ENCODE data around the gene KCNK5. TPM values are rescaled to one million over a fixed set of nuclear protein-coding genes. Genes with fewer than 3 reads are reported as not detected.

Gene KCNK5
- total and polyA plus RNA-seq, 7 experiments from 2014 or later = 0.20 to 9.6 (median 0.29) TPM; not detected in 3

DNA sequence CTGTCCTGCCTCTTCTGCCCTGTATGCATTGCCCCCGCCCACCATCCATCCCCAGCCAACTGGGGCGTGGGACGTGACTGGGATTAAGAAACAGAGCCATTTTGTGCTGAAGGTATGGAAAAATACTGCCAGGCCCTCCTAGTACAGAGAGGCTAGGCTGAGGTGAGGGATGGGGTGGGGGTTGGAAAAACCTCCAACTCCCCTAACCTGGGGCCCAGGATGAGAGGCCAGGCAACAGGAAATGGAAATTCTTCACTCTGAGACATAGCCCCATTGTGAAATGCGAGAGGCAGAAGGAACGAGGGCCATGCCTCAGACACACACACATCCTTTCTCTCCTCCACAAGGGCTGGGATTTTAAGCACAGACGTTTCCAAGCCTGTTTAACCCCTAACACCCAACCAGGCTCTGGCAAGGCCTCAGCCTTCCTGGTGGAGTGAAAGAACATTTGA lies 19.9 kb downstream of the KCNK5 start:
- intact Hi-C loops (cut with micrococcal nuclease) = no loop called here
- H3K36me3 ChIP-seq (ENCODE audit: control insufficient read depth in 2 of 3, insufficient read depth in 3 of 3, low read length in 3 of 3) = no peaks in the 10 kb centered on the region
- peaks cover 0 to 2% (median 0%) of the 10 kb centered on the region in 11 donors for H3K9me3 Mint-ChIP-seq
- no peak for ATAC-seq
- no peak overlapping the region for H3K4me3 ChIP-seq (ENCODE audit: low read length)
- H3K27ac Mint-ChIP-seq = no peak overlapping the region
- no peaks in the 10 kb centered on the region for H3K4me1 ChIP-seq (ENCODE audit: control insufficient read depth in 2 of 2, insufficient read depth in 2 of 2, low read length in 2 of 2)
- ChIA-PET CTCF (no interaction called here), POLR2A (no interaction called here)
- H3K27me3 Mint-ChIP-seq = no peaks in the 10 kb centered on the region
- peaks cover 0 to 3% (median 0%) of the 10 kb centered on the region in 5 donors for H3K36me3 Mint-ChIP-seq
- peaks cover 0 to 50% (median 0%) of the 10 kb centered on the region in 7 donors for H3K4me1 Mint-ChIP-seq
- no peaks in the 10 kb centered on the region for H3K9me3 ChIP-seq (ENCODE audit: control insufficient read depth in 2 of 3, low read length in 3 of 3)
- H3K27me3 ChIP-seq (ENCODE audit: control insufficient read depth in 2 of 2, insufficient read depth in 2 of 2, low read length in 2 of 2) = no peaks in the 10 kb centered on the region
- no peak overlapping the region for H3K4me3 Mint-ChIP-seq
- no peak for DNase-seq
- H3K27ac ChIP-seq (ENCODE audit: low read depth, low read length) = no peak overlapping the region

DNA sequence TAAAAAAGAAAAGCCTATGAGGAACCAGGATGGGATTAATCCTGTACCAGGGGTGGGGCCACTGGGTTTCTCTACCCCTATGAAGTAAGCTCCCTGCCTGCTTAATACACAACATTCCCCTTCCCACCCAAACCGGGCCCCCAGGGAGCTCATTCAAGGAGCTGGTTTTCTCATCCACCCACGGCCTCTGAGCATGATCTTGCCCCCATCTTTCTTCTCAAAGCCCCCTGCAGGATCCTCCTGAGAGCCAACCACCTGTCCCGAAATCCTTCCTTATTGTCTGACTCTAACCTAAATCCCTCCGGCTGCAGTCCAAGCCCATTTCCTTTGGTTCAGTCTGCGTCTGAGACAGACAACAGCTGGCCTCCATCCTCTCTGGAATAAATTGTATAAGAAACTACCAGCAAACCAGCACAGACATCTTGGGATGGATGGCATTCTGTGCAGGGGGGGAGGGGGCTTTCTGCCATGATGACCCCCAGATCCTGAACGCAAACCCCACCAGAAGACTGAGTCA lies 21.0 kb downstream of the KCNK5 start:
- ChIA-PET POLR2A (no interaction called here), CTCF (no interaction called here)
- no peak for ATAC-seq
- Histone ChIP-seq H3K4me1 (ENCODE audit: control insufficient read depth in 2 of 2, insufficient read depth in 2 of 2, low read length in 2 of 2) (no peaks in the 10 kb centered on the region), H3K36me3 (ENCODE audit: control insufficient read depth in 2 of 3, insufficient read depth in 3 of 3, low read length in 3 of 3) (no peaks in the 10 kb centered on the region), H3K27ac (ENCODE audit: low read depth, low read length) (no peak overlapping the region), H3K9me3 (ENCODE audit: control insufficient read depth in 2 of 3, low read length in 3 of 3) (no peaks in the 10 kb centered on the region), H3K27me3 (ENCODE audit: control insufficient read depth in 2 of 2, insufficient read depth in 2 of 2, low read length in 2 of 2) (no peaks in the 10 kb centered on the region), H3K4me3 (ENCODE audit: low read length) (no peak overlapping the region)
- H3K9me3 Mint-ChIP-seq = peaks cover 0 to under 1% (median 0%) of the 10 kb centered on the region in 11 donors
- intact Hi-C loops (cut with micrococcal nuclease) = no loop called here
- no peak for DNase-seq
- peaks cover 0 to 57% (median 0%) of the 10 kb centered on the region in 7 donors for H3K4me1 Mint-ChIP-seq
- H3K4me3 Mint-ChIP-seq = no peak overlapping the region
- no peaks in the 10 kb centered on the region for H3K27me3 Mint-ChIP-seq
- H3K27ac Mint-ChIP-seq = peak overlapping the region in 1 of 9 donors; percentile 43
- peaks cover 0 to 1% (median 0%) of the 10 kb centered on the region in 5 donors for H3K36me3 Mint-ChIP-seq

DNA sequence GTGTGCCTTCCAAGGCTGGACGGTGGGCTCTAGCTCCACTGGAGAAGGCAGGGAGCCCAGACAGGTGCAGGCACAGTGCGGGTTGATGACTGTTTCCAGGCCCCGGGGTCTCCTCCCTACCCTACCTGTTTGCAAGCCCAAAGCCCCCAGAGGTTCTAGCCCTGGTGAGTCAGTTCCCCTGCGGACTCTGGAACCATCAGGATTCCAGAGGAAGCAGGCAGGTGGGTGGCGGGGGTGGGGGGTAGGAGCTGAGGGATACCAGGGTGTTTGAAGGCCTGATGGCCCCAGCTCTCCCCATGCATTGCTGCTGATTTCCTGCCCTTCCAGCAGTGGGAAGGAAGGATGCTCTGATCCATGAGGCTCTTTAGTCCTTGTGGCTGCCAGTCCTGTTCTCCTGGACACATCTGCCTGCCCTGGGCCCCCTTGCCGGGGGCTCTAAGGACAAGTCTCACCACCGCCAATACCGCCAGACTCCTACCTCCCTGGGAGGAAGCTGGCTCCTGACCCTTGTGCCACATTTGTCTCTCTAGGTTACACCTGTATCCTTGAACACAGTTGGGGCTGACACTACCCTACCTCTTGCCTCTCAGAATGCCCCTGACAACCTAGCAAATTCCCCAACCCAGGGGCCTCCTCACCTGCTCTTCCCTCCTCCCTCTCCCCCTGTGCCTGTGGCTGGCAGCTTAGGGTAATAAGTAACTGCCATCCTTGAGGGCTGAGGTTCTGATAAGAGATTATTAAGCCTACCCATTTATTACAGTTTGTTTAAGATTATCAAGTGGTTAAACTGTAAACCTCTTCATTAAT lies 21.7 kb downstream of the KCNK5 start:
- no peaks in the 10 kb centered on the region for H3K36me3 Mint-ChIP-seq
- ATAC-seq (no peak), DNase-seq (no peak)
- H3K27me3 ChIP-seq (ENCODE audit: control insufficient read depth in 2 of 2, insufficient read depth in 2 of 2, low read length in 2 of 2) = no peaks in the 10 kb centered on the region
- ChIA-PET POLR2A (no interaction called here), CTCF (no interaction called here)
- H3K9me3 ChIP-seq (ENCODE audit: control insufficient read depth in 2 of 3, low read length in 3 of 3) = no peaks in the 10 kb centered on the region
- peaks cover 0 to 57% (median 0%) of the 10 kb centered on the region in 7 donors for H3K4me1 Mint-ChIP-seq
- peak overlapping the region in 1 of 9 donors; percentile 60 for H3K27ac Mint-ChIP-seq
- no peak overlapping the region for H3K27ac ChIP-seq (ENCODE audit: low read depth, low read length)
- intact Hi-C loops (cut with micrococcal nuclease) = no loop called here
- H3K4me1 ChIP-seq (ENCODE audit: control insufficient read depth in 2 of 2, insufficient read depth in 2 of 2, low read length in 2 of 2) = no peaks in the 10 kb centered on the region
- no peaks in the 10 kb centered on the region for H3K36me3 ChIP-seq (ENCODE audit: control insufficient read depth in 2 of 3, insufficient read depth in 3 of 3, low read length in 3 of 3)
- no peaks in the 10 kb centered on the region for H3K9me3 Mint-ChIP-seq
- no peak overlapping the region for H3K4me3 Mint-ChIP-seq
- no peaks in the 10 kb centered on the region for H3K27me3 Mint-ChIP-seq
- no peak overlapping the region for H3K4me3 ChIP-seq (ENCODE audit: low read length)

DNA sequence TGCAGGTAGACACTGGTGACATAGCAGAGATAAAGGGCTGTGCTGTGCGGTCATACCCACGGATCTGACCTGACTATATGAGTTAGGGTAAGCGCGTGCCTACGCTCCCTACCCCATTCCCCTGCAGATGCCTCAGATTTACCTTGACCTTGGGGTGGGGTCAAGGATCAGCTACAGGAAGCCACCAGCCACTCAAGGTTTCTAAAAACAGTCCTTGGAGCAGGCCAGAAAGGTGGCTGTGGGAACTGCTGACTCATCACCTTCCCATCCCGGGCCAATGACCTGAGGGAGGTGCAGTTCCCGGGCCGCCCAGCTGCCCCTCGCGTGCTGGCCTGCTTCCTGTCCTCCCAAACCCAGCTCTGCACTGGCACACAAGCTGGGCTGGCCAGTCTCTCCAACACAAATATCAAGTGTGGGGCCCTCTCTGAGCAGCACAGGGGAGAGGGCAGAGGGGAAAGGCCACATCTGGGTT lies 23.0 kb downstream of the KCNK5 start:
- no peaks in the 10 kb centered on the region for H3K4me1 ChIP-seq (ENCODE audit: control insufficient read depth in 2 of 2, insufficient read depth in 2 of 2, low read length in 2 of 2)
- H3K4me1 Mint-ChIP-seq = peaks cover 0 to 57% (median 0%) of the 10 kb centered on the region in 7 donors
- POLR2A ChIA-PET = no interaction called here
- no peaks in the 10 kb centered on the region for H3K27me3 ChIP-seq (ENCODE audit: control insufficient read depth in 2 of 2, insufficient read depth in 2 of 2, low read length in 2 of 2)
- no peaks in the 10 kb centered on the region for H3K27me3 Mint-ChIP-seq
- DNase-seq (no peak), ATAC-seq (no peak)
- H3K27ac Mint-ChIP-seq = no peak overlapping the region
- intact Hi-C loops (cut with micrococcal nuclease) = no loop called here
- CTCF ChIA-PET = interaction anchor here (0.6 kb wide), 1 partner anchor 647 kb away, joined by 3 read pairs; no protein-coding TSS in a partner anchor
- no peaks in the 10 kb centered on the region for H3K9me3 ChIP-seq (ENCODE audit: control insufficient read depth in 2 of 3, low read length in 3 of 3)
- no peak overlapping the region for H3K27ac ChIP-seq (ENCODE audit: low read depth, low read length)
- no peaks in the 10 kb centered on the region for H3K36me3 Mint-ChIP-seq
- no peaks in the 10 kb centered on the region for H3K36me3 ChIP-seq (ENCODE audit: control insufficient read depth in 2 of 3, insufficient read depth in 3 of 3, low read length in 3 of 3)
- no peaks in the 10 kb centered on the region for H3K9me3 Mint-ChIP-seq
- no peak overlapping the region for H3K4me3 ChIP-seq (ENCODE audit: low read length)
- no peak overlapping the region for H3K4me3 Mint-ChIP-seq

DNA sequence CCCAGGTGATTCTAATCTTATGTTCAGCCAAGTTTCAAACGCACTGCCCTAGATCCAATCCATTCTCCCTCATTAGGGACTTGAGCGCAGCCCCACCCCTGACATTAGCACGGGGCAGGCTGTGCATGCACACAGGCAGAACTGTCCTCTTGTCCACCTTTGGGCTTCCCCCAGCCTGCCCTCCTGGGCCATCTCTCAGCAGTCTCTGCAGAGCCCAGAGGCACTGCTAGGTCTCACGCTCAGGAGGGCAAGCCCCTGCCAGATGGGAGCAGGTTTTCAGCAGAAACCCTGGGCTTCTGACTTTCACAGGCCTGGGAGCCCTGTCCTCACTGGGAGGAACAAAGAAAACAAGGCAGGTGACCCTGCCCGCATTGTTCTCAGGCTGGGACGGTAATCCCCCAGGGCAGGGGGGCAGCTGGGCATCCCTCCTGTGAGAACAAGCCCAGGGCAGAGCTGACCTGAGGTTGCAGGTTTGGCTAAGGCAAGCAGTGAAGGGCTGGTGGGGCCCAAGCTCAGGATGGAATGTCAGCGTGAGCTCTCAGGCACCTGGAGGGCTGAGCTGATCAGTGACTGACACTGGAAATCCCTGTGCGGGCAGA lies 24.5 kb downstream of the KCNK5 start:
- Mint-ChIP-seq H3K27ac (no peak overlapping the region), H3K4me1 (peaks cover 0 to 45% (median 0%) of the 10 kb centered on the region in 7 donors)
- CTCF ChIA-PET = no interaction called here

DNA sequence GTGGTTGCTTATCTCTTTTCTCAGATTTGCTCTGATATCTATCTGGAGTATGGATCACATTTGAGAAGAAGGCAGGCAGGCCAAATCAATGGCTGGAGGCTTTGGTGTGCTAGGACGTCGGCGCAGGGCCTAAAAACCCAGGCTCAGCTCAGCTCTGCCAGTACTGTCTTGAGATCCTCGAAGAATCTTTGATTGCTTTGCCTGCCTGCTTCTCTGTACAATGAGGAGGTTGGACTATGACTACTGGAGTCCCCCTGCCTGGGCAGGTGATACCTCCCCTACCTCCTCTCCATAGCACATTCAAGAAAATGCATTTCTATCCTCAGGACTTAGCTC lies 25.1 kb downstream of the KCNK5 start:
- Mint-ChIP-seq H3K9me3 (no peaks in the 10 kb centered on the region), H3K27me3 (no peaks in the 10 kb centered on the region), H3K4me3 (no peak overlapping the region), H3K27ac (no peak overlapping the region), H3K4me1 (peaks cover 0 to 39% (median 0%) of the 10 kb centered on the region in 7 donors), H3K36me3 (no peaks in the 10 kb centered on the region)
- no peaks in the 10 kb centered on the region for H3K36me3 ChIP-seq (ENCODE audit: control insufficient read depth in 2 of 3, insufficient read depth in 3 of 3, low read length in 3 of 3)
- DNase-seq (no peak), ATAC-seq (no peak)
- no peaks in the 10 kb centered on the region for H3K4me1 ChIP-seq (ENCODE audit: control insufficient read depth in 2 of 2, insufficient read depth in 2 of 2, low read length in 2 of 2)
- H3K27ac ChIP-seq (ENCODE audit: low read depth, low read length) = no peak overlapping the region
- no peaks in the 10 kb centered on the region for H3K27me3 ChIP-seq (ENCODE audit: control insufficient read depth in 2 of 2, insufficient read depth in 2 of 2, low read length in 2 of 2)
- no peak overlapping the region for H3K4me3 ChIP-seq (ENCODE audit: low read length)
- ChIA-PET CTCF (interaction anchor here (1.0 kb wide), 1 partner anchor 99 kb away, joined by 4 read pairs; no protein-coding TSS in a partner anchor), POLR2A (no interaction called here)
- intact Hi-C loops (cut with micrococcal nuclease) = no loop called here
- H3K9me3 ChIP-seq (ENCODE audit: control insufficient read depth in 2 of 3, low read length in 3 of 3) = no peaks in the 10 kb centered on the region

More for the DNA sequence above, 24.5 kb downstream of the KCNK5 start:
- Histone ChIP-seq H3K27ac (ENCODE audit: low read depth, low read length) (no peak overlapping the region), H3K36me3 (ENCODE audit: control insufficient read depth in 2 of 3, insufficient read depth in 3 of 3, low read length in 3 of 3) (no peaks in the 10 kb centered on the region), H3K27me3 (ENCODE audit: control insufficient read depth in 2 of 2, insufficient read depth in 2 of 2, low read length in 2 of 2) (no peaks in the 10 kb centered on the region), H3K4me3 (ENCODE audit: low read length) (no peak overlapping the region), H3K9me3 (ENCODE audit: control insufficient read depth in 2 of 3, low read length in 3 of 3) (no peaks in the 10 kb centered on the region), H3K4me1 (ENCODE audit: control insufficient read depth in 2 of 2, insufficient read depth in 2 of 2, low read length in 2 of 2) (no peaks in the 10 kb centered on the region)
- intact Hi-C loops (cut with micrococcal nuclease) = no loop called here
- Mint-ChIP-seq H3K4me3 (no peak overlapping the region), H3K27me3 (no peaks in the 10 kb centered on the region), H3K36me3 (no peaks in the 10 kb centered on the region), H3K9me3 (no peaks in the 10 kb centered on the region)
- ATAC-seq (no peak), DNase-seq (no peak)
- POLR2A ChIA-PET = no interaction called here
